CD4-positive, alpha-beta T cell treated with Interleukin-15 for 1 hour (primary cell): Measurements from ENCODE around the gene CD55.

Experiments used
- DNase-seq: peaks from one replicate; pipeline ENCODE4 v3.0.0-alpha.2; 2020

CD55 gene

DNA sequence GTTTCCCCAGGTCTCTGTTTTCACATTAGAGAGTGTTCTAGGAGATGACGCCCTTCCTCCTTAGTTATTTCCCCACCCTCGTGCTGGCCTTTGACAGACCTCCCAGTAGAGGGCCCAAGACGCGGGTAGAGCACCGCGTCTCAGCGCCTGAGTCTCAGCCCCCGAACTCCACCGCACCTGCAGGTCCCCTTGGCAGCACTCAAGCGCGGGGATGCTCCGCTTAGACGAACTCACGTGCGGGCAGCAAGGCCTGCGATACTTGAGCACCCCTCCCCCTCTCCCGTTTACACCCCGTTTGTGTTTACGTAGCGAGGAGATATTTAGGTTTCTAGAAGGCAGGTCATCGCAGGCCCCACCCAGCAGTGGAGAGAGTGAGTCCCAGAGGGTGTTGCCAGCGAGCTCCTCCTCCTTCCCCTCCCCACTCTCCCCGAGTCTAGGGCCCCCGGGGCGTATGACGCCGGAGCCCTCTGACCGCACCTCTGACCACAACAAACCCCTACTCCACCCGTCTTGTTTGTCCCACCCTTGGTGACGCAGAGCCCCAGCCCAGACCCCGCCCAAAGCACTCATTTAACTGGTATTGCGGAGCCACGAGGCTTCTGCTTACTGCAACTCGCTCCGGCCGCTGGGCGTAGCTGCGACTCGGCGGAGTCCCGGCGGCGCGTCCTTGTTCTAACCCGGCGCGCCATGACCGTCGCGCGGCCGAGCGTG is at the start of gene CD55:
Gene CD55, plus strand, starts transcription at position 600 of the 711 bp plus-strand sequence. Its CDS starts 88 bp downstream, at position 688.
- DNase-seq = peak; percentile 100

DNA sequence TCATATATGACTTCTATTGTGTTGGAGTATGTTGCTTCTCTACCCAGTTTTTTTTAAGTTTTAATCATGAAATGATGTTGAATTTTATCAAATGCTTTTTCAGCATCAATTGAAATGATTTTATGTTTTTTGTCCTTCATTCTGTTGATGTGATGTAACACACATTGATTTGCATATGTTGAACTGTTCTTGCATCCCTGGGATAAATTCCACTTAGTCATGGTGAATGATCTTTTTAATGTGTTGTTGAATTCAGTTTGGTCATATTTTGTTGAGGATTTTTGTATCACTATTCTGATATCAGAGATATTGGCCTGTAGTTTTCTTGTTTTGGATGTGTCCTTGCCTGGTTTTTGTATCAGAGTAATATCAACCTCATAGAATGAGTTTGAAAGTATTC is 46.6 kb upstream of the CD55 start:
- DNase-seq = no peak

- DNase-seq = no peak
Measured at GRCh38 chr1:207276465-207276864, 45.0 kb upstream of the CD55 start.

GRCh38 chr1:207277241-207277640 is 44.2 kb upstream of the CD55 start:
- DNase-seq = no peak

- DNase-seq = no peak
Measured at GRCh38 chr1:207279652-207280051, 41.8 kb upstream of the CD55 start.

GRCh38 chr1:207280706-207281105 is 40.8 kb upstream of the CD55 start:
- no peak for DNase-seq

DNA sequence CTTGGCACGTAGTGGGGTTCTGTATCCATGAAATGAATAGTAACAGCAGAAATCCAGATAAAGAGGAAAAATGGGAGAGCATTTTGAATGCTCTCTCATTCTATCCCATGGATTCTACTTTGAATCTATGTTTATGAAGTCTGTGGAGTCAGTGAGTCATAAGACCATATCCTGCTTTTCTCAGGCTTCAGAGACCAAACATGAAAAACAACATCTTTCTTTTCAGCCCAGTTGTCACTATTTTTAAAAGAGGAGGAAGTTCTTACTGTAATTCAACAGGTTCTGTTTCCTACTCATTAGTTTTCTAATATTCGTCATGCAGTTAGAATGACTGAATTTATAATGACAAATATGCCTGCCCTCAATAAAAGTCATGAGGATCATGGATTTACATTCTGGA is 39.4 kb upstream of the CD55 start:
- DNase-seq = no peak

DNA sequence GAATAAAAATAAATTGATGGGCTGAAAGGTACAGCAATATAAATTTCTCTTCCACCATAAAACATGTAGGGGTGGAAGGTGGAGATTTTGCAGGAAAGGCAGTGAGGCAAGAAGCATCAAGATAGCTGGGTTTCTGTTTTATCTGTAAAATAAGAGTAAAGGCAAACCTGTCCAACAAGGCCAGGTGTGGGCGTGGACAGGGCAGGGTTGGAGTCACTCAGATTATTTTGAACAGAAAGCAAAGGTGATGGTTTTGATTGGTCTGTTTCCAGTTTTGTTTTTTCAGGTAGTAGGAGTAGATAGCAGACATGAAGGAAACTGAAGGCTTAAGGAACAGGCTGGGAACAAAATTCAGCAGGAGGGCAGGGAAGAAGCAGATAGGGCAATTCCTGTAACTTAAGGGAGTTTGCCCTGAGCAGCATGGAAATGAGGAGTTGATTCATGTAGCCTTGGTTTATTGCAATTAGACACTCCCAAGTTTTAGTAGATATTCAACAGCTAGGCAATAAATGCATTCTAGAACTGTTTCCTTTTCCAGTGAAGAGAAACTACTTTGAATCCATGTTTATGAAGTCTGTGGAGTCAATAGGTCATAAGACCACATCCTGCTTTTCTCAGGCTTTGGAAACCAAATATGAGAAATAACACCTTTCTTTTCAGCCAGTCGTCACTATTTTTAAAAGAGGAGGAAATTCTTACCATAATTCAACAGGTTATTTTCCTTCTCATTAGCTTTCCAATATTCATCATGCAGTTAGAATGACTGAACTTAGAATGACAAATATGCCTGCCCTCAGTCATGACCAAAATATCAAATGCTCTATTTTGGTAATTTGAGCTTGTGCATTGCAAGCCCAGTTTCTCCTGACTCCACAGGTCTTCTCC is 38.7 kb upstream of the CD55 start:
- DNase-seq = no peak

GRCh38 chr1:207283421-207283820 is 38.1 kb upstream of the CD55 start:
- DNase-seq = no peak

DNA sequence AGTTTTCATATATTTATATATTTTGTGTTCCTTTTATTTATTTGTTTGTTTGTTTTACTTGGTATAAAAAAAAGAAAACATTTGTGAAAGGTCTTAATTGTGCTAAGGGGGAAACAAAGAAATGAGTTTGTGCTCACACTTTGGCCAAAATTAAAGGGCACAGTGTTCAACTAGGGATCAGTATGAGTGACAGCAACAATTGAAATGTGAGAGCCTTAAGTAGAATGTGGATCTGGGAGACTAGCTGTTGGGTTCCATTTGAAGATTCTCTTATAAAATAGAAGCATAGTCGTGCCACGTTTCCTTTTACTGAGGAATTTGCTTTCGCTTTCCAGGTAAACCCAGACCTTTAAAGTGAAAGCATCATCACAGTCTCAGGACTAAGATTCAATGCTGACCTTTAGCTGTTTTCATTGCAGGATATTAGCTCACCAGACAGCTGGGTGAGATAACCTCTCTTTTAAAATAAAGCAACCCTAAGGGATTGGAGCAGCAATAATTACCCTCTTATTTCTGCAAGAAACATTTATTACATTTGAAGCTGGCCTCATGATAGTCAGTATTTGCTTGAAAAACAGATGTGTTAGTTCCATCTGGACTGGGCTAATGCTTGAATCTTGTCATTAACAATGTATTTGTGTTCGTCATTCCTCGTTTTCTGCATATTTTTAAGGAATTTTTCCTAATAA is 37.1 kb upstream of the CD55 start:
- no peak for DNase-seq

GRCh38 chr1:207286786-207287468 is 34.6 kb upstream of the CD55 start:
- DNase-seq = no peak

DNA sequence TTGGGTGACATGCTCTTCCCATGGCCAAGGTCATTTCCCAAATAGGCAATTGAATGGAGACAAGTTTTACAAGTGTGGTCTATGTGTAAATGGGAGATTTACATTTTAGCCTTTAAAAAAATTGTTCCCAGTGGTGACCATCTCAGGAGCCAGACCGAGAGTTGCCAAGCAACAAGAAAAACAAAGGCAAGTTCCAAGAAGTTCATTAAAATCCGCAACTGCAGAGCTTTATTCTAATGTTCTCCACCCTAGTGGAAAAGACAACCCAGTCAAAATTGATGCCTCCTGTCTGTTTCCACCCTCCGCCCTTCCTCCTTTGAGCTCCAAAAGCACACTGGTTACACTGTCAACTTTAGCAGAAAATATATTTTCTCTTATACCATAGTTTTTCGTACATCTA is 33.2 kb upstream of the CD55 start:
- no peak for DNase-seq

GRCh38 chr1:207289756-207290155 is 31.7 kb upstream of the CD55 start:
- DNase-seq = no peak

DNA sequence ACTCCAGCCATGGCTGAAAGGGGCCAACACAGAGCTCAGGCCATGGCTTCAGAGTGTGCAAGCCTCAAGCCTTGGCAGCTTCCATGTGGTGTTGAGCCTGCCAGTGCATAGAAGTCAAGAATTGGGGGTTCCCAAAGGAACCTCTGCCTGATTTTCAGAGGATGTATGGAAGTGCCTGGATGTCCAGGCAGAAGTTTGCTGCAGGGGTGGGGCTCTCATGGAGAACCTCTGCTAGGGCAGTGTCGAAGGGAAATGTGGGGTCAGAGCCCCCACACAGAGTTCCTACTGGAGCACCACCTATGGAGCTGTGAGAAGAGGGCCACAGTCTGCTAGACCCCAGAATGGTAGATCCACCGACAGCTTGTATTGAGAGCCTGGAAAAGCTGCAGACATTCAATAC is 29.8 kb upstream of the CD55 start:
- no peak for DNase-seq

GRCh38 chr1:207298186-207298585 is 23.3 kb upstream of the CD55 start:
- no peak for DNase-seq

- DNase-seq = no peak
Measured at GRCh38 chr1:207298636-207299398, 22.7 kb upstream of the CD55 start.

DNA sequence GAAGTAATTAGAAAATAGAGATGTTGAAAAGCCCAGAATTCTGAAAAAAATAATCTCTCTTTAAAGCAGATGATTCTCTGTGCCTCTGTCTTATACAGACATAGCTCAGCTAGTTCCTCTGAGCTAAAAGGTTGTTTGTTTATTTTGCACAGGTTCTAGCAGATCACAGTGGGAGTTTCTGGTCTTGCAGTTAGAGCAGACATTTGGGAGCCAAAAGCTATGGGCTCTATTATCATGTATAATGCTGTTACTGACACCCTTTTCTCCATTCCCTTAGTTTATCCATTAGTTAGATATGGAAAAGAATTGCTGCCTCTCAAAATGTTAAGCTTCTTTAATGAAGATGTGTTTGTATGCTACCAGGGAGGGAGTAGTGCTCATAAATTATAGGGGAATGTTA is 20.5 kb upstream of the CD55 start:
- DNase-seq = no peak

DNA sequence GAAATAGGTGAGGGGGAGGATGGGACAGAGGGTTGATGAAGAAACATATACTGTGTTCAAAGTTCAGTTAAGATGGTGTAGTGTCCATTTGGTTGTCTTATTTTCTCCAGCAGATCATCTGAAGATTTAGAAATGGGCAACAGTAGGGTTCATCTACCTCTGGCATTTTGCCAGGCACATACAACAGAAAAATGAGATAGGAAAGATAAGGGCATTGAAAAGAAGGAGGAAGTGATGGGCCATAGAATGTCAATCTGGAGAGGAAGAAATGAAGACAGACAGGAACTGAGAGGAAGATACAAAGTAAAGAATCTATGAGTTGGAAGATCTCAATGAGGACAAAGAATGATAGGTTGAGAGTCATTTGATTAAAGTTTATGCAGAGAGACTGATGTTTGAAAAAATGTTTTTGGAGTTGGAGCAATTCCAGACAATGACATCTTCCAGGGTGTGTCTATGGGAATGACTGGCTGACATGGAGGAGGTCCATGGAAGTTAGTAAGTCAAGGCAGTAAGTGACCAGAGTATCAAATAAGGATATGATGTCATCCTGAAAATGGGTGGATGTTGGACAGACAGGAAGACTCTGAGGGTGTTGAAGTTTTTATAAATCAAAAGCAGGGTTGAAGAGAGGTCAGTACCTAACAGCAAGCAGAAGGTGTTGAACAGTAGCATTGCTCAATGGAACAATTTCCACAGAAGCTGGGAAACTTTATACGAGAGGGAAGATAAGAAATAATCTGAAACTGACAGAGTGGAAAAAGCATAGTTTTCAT is 18.7 kb upstream of the CD55 start:
- DNase-seq = no peak

- DNase-seq = no peak
Measured at GRCh38 chr1:207304710-207305488, 16.6 kb upstream of the CD55 start.

- DNase-seq = no peak
Measured at GRCh38 chr1:207305489-207305873, 16.0 kb upstream of the CD55 start.

DNA sequence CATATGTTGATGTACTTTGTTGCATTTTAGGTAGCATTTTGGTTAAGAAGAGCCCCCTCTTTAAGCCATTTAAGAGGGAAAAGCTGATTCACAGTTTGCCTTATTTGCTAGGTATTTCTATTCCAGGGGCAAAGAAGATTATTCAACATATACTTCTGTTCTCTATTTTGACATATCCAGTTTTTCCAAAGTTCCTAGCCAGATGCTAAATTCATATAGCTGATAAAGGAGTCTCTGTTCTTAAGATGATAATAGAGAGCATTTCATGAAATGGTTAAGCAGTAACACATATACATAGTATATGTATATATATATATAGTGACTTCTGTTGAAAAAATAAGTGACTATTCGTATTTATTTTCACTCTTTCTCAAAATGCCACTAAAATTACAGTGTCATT is 15.5 kb upstream of the CD55 start:
- no peak for DNase-seq
